Liver (tissue), 9 donors: Measurements from ENCODE around the gene AOPEP. TPM values are rescaled to one million over a fixed set of nuclear protein-coding genes. Genes with fewer than 3 reads are reported as not detected.

Experiments used
- DNase-seq: peaks from one replicate; pipeline ENCODE4 v3.0.0-alpha.2; 2017; ENCODE audit warnings: low spot score
- H3K27ac ChIP-seq, 2 donors: one replicate each; pipeline ENCODE4 v1.7.0; 2013; ENCODE audit warnings: inconsistent platforms in 2 of 2, low read length in 2 of 2, control low read depth in 1 of 2, low read depth in 1 of 2, mild to moderate bottlenecking in 1 of 2
- H3K27me3 ChIP-seq, 4 donors: one replicate each; pipeline versions ENCODE4 v1.6.1 to v1.7.0; 2013; ENCODE audit warnings: low read length in 3 of 4, inconsistent platforms in 1 of 4, mild to moderate bottlenecking in 1 of 4, moderate library complexity in 1 of 4; ENCODE audit not compliant: control insufficient read depth in 4 of 4, insufficient read depth in 4 of 4
- H3K36me3 ChIP-seq, 4 donors: one replicate each; pipeline versions ENCODE4 v1.6.1 to v1.7.0; 2013; ENCODE audit warnings: low read length in 3 of 4, mild to moderate bottlenecking in 3 of 4, low read depth in 1 of 4, moderate library complexity in 1 of 4; ENCODE audit not compliant: control insufficient read depth in 4 of 4, insufficient read depth in 3 of 4
- H3K4me1 ChIP-seq, 4 donors: one replicate each; pipeline versions ENCODE4 v1.6.1 to v1.7.0; 2013; ENCODE audit warnings: low read length in 3 of 4, mild to moderate bottlenecking in 3 of 4, moderate library complexity in 1 of 4; ENCODE audit not compliant: control insufficient read depth in 4 of 4, insufficient read depth in 4 of 4
- H3K4me3 ChIP-seq, 3 donors: one replicate each; pipeline versions ENCODE4 v1.6.1 to v1.7.0; 2013; ENCODE audit warnings: low read length in 3 of 3, control low read depth in 1 of 3, low read depth in 1 of 3, mild to moderate bottlenecking in 1 of 3
- H3K9ac ChIP-seq, 2 donors: one replicate each; pipeline ENCODE4 v1.7.0; 2013; ENCODE audit warnings: low read length in 2 of 2, mild to moderate bottlenecking in 2 of 2, moderate library complexity in 2 of 2, control low read depth in 1 of 2, low read depth in 1 of 2
- H3K9me3 ChIP-seq, 4 donors: one replicate each; pipeline versions ENCODE4 v1.6.1 to v1.7.0; 2013; ENCODE audit warnings: low read length in 3 of 4; ENCODE audit not compliant: control insufficient read depth in 4 of 4
- EGR1 ChIP-seq, 2 donors: IDR thresholded peaks; 2 replicates each; pipeline ENCODE4 v1.6.1; 2016 to 2018; ENCODE audit warnings: antibody characterized with exemption in 2 of 2, low read depth in 2 of 2
- FOXA1 ChIP-seq: IDR thresholded peaks from 2 replicates; pipeline ENCODE4 v1.6.1; 2016; ENCODE audit warnings: antibody characterized with exemption
- FOXA2 ChIP-seq: IDR thresholded peaks from 2 replicates; pipeline ENCODE4 v1.6.1; 2016; ENCODE audit warnings: antibody characterized with exemption
- GABPA ChIP-seq, 2 donors: IDR thresholded peaks in 1 of 2; conservative IDR thresholded peaks in 1 of 2; 2 replicates each; pipeline ENCODE4 v1.6.1; 2016; ENCODE audit warnings: antibody characterized with exemption in 2 of 2, mild to moderate bottlenecking in 1 of 2, moderate library complexity in 1 of 2
- HNF4A ChIP-seq, 2 donors: conservative IDR thresholded peaks; 2 replicates each; pipeline ENCODE4 v1.6.1; 2016; ENCODE audit warnings: antibody characterized with exemption in 2 of 2, mild to moderate bottlenecking in 2 of 2
- HNF4G ChIP-seq: IDR thresholded peaks from 2 replicates; pipeline ENCODE4 v1.6.1; 2016; ENCODE audit warnings: antibody characterized with exemption
- JUND ChIP-seq, 2 donors: IDR thresholded peaks; 2 replicates each; pipeline ENCODE4 v1.6.1; 2016; ENCODE audit warnings: antibody characterized with exemption in 2 of 2
- MAX ChIP-seq: IDR thresholded peaks from 2 replicates; pipeline ENCODE4 v1.6.1; 2016; ENCODE audit warnings: antibody characterized with exemption
- NR2F2 ChIP-seq: IDR thresholded peaks from 2 replicates; pipeline ENCODE4 v1.6.1; 2016; ENCODE audit warnings: antibody characterized with exemption
- RAD21 ChIP-seq, 2 donors: IDR thresholded peaks; 2 replicates each; pipeline ENCODE4 v1.6.1; 2016; ENCODE audit warnings: antibody characterized with exemption in 2 of 2, mild to moderate bottlenecking in 2 of 2
- REST ChIP-seq: IDR thresholded peaks from 2 replicates; pipeline ENCODE4 v1.6.1; 2016; ENCODE audit warnings: antibody characterized with exemption, mild to moderate bottlenecking
- RXRA ChIP-seq, 2 donors: IDR thresholded peaks; 2 replicates each; pipeline ENCODE4 v1.6.1; 2017 to 2018; ENCODE audit warnings: antibody characterized with exemption in 2 of 2, mild to moderate bottlenecking in 1 of 2
- SP1 ChIP-seq: IDR thresholded peaks from 2 replicates; pipeline ENCODE4 v1.6.1; 2018; ENCODE audit warnings: antibody characterized with exemption, mild to moderate bottlenecking
- TAF1 ChIP-seq: conservative IDR thresholded peaks from 2 replicates; pipeline ENCODE4 v1.6.1; 2016; ENCODE audit warnings: antibody characterized with exemption, mild to moderate bottlenecking
- YY1 ChIP-seq: IDR thresholded peaks from 2 replicates; pipeline ENCODE4 v1.6.1; 2016; ENCODE audit warnings: antibody characterized with exemption, mild to moderate bottlenecking
- ZBTB33 ChIP-seq: IDR thresholded peaks from 2 replicates; pipeline ENCODE4 v1.6.1; 2016; ENCODE audit warnings: antibody characterized with exemption
- WGBS: extraction: QIAGEN DNeasy Blood & Tissue Kit; methylation state at CpG from one replicate; pipeline ENCODE4 v1.1.7; 2013; 5-methylcytosine and 5-hydroxymethylcytosine counted together
- polyA plus RNA-seq, 2 donors: library from polyadenylated mRNA; stranded (reverse) in 1 of 2; unstranded in 1 of 2; fragments of 200-250 nt in 1 of 2; fragments of >200 nt in 1 of 2; fragmentation: Nextera tagmentation in 1 of 2; extraction: Ambion mirVana in 1 of 2; gene quantifications; one replicate each; pipeline versions ENCODE4 v1.2.1 to v1.2.3, GENCODE V29; 2013 to 2015
- total RNA-seq, 2 donors: library from RNA; depleted of rRNA; stranded (reverse); fragments of >200 nt; gene quantifications; one replicate each; pipeline ENCODE4 v1.2.3, GENCODE V29; 2014
- TF ChIP-seq, protein P1 (sequence below): fragments of 150-350 bp; IDR thresholded peaks from 2 replicates; pipeline ENCODE4 v1.5.1; 2017; ENCODE audit warnings: improper control_type of control experiment, low read depth, low read length; ENCODE audit not compliant: missing input control
- TF ChIP-seq, protein P2 (sequence below): IDR thresholded peaks from 2 replicates; pipeline ENCODE4 v1.6.1; 2016; ENCODE audit warnings: antibody characterized with exemption
- donor health status: healthy.
- donor health status: healthy.
- donor health status: healthy.
- donor health status: healthy.
- donor health status: healthy.

AOPEP gene
- total and polyA plus RNA-seq, 4 donors: 22.2 to 77.1 (median 34.8) TPM

DNA sequence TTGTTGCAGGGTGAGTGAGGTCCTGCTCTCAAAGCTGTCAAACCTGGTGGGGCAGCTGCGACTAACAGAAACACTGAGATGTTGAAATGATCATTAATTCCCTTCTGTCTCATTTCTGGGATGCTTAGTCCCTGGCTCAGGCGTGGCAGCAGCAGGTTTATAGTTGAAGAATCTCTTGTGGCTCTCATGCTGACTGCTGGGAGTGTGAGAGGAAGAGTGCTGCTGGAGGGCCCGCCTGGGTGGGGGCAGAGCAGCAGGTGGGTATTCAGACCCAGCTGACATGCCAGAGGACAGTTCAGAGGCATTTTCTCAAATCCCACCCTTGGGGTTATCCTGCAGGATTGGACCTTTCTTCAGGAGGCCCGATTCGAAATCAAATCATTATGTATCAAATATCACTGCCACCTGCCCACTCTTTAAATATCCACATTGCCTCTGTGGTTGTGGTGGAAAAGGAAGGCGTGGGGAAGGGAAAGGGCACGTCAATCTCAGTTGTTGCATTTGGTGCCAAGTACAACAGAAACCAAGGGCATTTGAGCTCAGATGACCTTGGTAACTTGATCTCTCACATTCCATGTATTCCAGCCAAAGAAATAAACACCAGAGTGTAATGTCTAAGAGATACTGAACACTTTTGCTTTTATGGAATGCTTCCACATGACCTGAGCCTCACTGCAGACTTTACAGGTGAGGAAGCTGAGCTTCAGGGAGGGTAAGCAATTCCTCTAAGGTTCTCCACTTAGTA lies 224.3 kb downstream of the AOPEP start:
- Histone ChIP-seq H3K4me3 (no peak overlapping the region), H3K9ac (peak overlapping the region in 1 of 2 donors; percentile 8), H3K27me3 (no peaks in the 10 kb centered on the region), H3K27ac (peak overlapping the region; percentile 84 to 85), H3K4me1 (peaks cover 10 to 28% (median 15%) of the 10 kb centered on the region in 4 donors), H3K36me3 (peaks cover 0 to 6% (median 0%) of the 10 kb centered on the region in 4 donors), H3K9me3 (no peaks in the 10 kb centered on the region)
- no peak for DNase-seq
- TF ChIP-seq HNF4G (peak; percentile 75), NR2F2 (peak; percentile 80), JUND (IDR thresholded peaks at IDR 0.05) (peak; percentile 48 to 60), GABPA (IDR thresholded peaks at IDR 0.05 in 1 of 2, conservative IDR thresholded peaks at IDR 0.05 in 1 of 2) (peak in 1 of 2 donors; percentile 15), FOXA1 (peak; percentile 53), YY1 (peak; percentile 51), MAX (peak; percentile 70), HNF4A (conservative IDR thresholded peaks at IDR 0.05) (peak; percentile 80 to 97), REST (peak; percentile 21), TAF1 (no peak), FOXA2 (peak; percentile 81), SP1 (peak; percentile 78), EGR1 (IDR thresholded peaks at IDR 0.05; ENCODE audit: low read depth in 2 of 2) (peak; percentile 43 to 60), ZBTB33 (peak; percentile 25), RXRA (IDR thresholded peaks at IDR 0.05) (peak; percentile 89), RAD21 (IDR thresholded peaks at IDR 0.05) (peak; percentile 59 to 72)
- TF ChIP-seq, protein P1, sequence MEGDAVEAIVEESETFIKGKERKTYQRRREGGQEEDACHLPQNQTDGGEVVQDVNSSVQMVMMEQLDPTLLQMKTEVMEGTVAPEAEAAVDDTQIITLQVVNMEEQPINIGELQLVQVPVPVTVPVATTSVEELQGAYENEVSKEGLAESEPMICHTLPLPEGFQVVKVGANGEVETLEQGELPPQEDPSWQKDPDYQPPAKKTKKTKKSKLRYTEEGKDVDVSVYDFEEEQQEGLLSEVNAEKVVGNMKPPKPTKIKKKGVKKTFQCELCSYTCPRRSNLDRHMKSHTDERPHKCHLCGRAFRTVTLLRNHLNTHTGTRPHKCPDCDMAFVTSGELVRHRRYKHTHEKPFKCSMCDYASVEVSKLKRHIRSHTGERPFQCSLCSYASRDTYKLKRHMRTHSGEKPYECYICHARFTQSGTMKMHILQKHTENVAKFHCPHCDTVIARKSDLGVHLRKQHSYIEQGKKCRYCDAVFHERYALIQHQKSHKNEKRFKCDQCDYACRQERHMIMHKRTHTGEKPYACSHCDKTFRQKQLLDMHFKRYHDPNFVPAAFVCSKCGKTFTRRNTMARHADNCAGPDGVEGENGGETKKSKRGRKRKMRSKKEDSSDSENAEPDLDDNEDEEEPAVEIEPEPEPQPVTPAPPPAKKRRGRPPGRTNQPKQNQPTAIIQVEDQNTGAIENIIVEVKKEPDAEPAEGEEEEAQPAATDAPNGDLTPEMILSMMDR: no peak
- TF ChIP-seq, protein P2, sequence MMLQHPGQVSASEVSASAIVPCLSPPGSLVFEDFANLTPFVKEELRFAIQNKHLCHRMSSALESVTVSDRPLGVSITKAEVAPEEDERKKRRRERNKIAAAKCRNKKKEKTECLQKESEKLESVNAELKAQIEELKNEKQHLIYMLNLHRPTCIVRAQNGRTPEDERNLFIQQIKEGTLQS: no peak
- 54% methylated on average over 7 of the region's 7 CpGs for WGBS
